HG03103 (cell line): ENCODE measurements around the gene MLPH.

Experiments used
- ATAC-seq: cut with Tn5 transposase; IDR thresholded peaks from one replicate; pipeline ENCODE4 v1.9.1; 2021; ENCODE audit warnings: low read depth; ENCODE audit not compliant: unreplicated experiment

MLPH gene

DNA sequence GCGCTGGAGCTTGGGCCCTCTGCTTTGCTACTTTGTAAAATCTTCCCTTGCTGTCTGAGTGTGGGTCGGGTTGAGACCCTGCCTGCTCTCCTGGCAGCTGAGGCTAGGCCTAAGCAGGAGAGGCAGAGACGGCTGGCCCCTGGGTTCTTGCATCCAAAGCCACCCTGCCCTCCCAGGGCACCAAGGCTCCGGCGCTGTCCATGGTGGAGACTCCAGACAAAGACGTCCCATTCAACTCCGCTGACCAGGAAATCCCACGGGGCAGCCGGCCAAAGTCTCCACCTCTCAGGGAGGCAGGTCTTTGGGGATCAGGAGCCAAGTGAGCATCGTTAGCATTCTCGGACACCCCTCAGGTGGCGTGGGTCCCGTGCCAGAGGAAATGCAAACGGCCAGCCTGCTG lies 76.8 kb downstream of the MLPH start:
- no peak for ATAC-seq

DNA sequence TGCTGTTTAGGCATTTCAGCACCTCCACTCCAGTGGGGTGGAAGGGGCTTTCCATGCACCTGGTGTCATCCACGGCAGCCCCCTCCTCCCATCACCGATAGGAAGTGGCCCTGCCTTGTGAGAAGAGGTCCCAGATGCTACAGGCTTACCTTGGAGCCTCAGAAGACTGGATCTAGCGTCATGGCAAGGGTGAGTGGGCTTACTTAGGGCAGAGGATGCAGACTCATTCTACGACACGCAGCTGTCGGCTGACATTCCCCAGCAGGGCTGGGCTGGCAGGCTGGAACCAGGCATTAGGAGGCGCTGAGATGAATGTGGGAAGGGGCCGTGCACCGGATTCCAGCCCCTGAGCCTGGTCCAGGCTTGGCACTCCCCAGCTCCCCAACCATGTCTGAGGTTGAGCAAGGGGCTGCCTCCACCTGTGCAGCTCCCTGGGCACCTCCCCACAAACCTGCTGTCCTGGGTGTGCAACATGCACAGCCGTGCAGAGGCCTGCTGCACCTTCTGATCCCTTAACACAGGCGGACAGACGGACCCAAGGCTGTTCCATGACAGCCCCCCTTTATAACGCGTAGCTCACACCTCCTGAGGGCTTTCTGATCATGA lies 77.6 kb downstream of the MLPH start:
- no peak for ATAC-seq

DNA sequence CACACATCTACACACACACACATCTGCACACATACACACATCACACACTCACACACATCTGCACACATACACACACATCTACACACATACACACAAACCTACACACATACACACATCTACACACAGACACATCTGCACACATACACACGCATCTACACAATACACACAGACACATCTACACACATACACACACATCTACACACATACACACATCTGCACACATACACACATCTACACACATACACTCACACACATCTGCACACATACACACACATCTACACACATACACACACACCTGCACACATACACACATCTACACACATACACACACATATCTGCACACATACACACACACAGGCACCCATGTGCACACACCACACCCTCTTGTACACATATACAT lies 78.9 kb downstream of the MLPH start:
- no peak for ATAC-seq

DNA sequence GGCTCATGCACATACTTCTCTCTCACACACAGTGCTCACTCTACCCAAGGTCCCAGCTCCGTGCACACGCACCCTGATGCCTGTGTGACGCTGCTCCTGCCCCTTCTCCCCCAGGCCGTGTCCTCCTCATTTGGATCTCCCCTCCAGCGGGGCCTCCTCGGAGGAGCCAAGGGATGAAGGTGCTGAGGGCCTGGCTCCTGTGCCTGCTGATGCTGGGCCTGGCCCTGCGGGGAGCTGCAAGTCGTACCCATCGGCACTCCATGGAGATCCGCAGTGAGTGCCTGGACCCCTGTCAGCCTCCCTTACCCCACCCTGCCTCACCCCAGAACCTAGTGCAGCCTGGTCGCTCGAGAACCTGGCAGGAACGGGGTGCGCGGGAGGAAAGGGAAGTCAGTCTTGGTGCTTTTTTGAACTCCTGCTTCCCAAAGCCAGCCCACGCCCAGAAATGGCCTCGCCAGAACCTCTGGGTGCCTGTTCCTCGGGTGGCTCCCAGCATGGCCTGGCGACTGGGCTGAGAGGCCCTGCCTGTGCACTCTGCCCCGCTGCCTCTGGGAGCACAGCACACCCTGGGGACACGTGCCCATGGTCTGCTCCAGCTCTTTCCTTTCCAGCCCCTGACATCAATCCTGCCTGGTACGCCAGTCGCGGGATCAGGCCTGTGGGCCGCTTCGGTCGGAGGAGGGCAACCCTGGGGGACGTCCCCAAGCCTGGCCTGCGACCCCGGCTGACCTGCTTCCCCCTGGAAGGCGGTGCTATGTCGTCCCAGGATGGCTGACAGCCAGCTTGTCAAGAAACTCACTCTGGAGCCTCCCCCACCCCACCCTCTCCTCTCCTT lies 79.6 kb downstream of the MLPH start, which contains the start of gene PRLH:
Gene PRLH (plus strand): TSS at position 174 of the 835 bp plus-strand sequence. CDS start 0 bp downstream, at position 174.
- no peak for ATAC-seq

DNA sequence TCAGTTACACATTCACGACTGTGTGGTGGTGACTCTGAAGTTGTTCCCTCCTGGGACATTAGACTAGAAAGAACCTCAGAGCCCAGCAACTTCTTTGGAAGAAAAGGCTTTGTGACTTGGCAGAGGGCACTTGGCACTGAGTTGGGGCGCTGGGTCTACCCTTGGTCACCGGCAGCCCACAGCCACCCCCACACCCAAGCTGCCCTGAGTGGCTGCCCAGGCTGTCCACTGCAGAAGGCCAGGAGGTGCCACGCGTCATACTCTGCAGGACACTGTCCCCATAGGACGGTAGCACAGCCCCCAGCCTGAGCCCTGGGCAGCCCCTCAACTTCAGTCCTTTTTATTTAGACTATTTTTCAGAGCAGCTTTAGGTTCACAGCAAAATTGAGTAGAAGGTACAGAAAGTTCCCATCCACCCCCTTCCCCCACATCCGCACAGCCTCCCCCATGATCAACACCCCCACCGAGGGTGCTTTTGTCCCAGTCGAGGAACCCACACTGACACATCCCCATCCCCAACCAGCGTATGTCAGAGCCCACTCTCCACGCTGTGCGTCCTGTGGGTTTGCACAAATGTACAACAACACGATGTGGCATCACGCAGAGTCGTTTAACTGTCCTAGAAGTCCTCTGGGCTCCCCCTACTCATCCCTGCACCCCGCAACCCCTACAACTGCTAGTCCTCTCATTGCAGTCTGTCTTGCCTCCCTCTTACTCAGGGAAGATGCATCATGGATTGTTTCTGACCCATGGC lies 80.4 kb downstream of the MLPH start:
- ATAC-seq, result no peak

DNA sequence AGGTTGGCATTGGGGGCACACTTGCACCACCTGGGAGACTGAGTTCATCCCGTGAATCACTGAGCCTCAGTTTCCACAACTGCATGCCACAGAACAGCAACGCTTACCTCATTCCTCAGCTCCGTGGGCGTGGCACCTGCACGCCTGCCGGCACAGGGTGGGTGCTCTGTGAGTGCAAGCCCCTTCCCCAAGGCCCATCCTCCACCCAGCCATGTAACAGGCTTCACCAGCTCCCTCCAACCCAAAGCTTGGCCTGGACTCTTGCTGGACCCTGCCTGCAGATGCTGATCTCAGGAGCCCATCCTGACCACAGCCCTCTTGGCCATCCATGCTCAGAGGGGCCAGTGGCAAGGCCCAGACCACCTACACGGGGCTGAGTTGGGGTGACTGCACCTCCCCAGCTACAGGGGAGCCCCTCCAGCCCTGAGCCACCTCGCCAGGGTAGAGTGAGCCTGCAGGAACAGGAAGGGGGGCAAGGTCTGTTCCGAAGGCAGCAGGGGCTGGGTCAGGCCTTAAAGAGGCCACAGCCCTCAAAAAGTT lies 81.1 kb downstream of the MLPH start:
- no peak for ATAC-seq

DNA sequence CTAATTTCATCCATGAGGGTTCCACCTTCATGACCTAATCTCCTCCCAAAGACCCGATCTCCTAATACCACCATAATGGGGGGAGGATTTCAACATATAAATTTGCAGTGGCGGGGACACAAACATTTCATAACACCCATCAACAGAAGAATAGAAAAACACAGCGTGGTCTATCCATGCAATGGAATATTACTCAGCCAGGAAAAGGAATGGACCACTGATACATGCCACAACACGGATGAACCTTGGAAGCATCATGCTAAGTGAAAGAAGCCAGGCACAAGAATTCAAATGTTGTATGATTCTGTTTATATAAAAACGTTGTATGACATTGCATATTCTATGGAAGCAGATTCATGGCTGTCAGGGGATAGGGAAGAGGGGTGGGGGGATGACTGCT lies 82.0 kb downstream of the MLPH start:
- ATAC-seq, result no peak

DNA sequence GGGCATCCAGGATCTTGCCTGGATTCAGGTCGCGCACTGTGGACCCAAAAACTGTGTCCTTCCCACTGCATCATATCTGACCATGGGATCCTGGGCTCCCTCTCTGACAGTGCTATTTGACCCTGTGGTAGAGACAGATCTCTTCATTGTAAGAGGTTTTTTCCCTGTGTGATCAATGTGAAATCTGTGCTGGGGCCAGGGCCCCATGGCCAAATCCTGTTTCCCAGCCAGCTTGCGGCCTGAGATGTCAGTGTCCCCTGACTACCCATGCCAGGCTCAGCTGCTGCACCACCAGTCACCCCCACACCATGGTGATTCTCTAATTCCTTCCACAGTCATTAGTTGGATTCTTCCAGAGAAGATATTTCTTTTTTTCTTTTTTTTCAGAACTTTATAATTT lies 82.8 kb downstream of the MLPH start:
- ATAC-seq, result no peak

DNA sequence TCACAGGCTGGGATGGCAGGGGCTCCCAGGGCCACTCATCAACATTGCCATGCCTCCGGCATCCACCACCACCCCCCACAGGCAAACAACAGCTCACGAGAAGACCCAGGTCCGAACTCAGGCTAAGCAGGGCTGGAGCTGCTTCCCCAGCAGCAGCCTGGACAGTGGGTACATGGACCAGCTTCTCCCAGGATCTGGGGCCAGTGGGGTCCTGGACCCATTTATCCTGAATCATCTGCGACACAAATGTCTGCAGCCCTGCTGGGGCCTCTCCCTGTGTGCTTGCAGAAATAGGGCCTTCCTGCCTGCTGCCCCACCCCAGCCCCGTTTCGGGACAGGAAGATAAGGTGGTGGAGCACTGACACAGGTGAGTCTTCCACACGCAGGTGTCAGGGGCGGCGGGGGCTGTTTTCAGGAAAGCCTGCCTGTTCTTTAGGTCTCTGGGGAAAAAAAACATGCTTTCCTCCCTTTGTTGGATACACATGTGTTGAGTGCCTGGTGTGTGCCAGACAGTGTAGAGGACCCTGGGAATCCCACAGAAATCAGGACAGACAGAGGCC lies 83.8 kb downstream of the MLPH start:
- no peak for ATAC-seq

DNA sequence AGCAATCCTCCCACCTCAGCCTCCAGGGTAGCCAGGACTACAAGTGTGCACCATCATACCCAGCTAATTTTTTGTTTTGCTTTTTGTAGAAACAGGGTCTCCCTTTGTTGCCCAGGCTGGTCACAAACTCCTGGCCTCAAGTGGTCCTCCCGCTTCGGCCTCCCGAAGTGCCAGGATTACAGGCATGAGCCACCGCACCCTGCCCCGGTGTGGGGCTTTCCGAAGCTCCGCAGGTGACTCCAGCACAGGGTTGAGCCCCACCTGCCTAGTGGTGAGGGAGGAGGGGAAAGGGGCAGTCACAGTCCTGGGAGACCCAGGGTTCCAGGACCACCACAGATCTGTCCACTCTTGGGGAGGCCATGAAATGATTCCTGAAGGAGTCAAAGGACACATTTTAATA lies 84.5 kb downstream of the MLPH start:
- no peak for ATAC-seq

DNA sequence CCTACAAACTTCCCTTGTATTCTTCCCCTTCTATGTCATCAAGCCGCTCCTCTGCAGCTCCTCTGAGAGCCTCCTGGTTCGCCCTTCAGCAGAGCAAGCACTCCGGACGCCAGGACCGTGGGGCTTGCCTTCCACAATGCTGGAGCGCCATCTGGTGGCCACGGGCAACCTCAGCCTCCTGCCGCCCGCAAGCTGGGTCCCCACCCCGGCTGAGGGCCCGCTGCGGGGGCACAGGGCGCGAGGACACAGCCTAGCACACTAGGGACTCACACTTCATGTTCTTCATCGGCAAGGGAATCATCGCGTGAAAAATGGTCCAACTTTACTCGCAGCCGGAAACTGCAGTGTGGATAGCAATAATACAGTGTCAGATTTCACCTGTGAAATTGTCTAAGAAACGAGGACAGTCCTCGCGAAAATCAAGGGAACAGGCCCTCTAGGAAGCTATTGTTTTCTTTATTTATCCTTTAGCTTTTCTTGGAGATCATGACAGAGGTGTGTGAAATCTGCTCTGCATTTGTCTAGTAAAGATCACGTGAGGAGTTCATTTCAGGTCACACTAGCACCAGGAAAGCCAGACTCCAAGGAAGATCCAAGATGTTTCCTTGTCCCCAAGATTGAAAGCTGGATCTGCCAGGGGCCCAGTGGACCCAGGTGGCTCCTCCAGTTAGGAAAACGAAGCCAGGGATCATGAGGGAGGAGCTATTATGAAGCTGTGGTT lies 85.1 kb downstream of the MLPH start:
- ATAC-seq, result peak; percentile 83

DNA sequence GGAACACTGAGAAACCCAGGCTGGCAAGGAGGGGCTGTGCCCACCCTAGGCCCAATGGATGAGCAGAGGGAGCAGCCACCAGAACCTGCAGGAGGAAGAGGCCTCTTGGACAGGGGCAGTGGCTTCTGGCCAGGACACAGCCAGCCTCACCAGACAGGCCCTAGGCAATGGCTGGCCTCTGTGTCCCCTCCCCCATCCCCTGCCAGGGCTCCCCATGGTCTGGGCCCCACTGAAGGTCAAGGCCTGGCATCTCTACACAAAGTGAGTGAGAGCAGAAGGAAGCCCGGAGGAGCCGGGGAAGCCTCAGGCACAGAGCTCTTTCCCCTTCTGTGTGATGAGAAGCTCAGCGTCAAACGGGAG lies 85.7 kb downstream of the MLPH start:
- no peak for ATAC-seq

DNA sequence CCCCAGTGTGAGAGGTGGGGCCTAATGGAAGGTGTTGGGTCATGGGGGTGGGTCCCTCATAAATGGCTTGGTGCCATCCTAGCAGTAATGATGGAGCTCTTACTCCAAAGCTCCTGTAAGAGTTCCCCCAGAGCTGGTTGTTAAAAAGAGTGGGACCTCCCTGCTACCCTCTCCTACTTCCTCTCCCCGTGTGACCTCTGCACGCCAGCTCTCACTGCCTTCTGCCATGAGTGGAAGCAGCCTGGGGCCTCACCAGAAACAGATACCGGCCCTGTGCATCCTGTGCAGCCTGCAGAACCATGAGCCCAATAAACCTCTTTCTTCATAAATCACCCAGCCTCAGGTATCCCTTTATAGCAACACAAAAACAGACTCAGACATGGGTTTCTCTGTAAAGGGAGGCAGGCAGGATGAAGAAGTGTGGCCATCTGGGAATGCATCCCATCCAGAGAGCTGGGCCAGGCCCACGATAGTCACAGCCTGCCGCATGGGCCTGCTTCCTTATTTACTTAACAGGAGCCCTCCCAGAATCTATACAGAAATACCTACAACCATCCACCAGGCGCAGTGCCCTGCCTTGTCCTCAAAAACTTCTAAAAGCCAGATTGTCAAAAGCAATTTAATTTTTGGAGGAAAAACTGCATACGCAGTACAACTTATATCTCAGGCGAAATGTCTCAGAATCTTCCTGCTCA lies 86.8 kb downstream of the MLPH start:
- ATAC-seq, result no peak

DNA sequence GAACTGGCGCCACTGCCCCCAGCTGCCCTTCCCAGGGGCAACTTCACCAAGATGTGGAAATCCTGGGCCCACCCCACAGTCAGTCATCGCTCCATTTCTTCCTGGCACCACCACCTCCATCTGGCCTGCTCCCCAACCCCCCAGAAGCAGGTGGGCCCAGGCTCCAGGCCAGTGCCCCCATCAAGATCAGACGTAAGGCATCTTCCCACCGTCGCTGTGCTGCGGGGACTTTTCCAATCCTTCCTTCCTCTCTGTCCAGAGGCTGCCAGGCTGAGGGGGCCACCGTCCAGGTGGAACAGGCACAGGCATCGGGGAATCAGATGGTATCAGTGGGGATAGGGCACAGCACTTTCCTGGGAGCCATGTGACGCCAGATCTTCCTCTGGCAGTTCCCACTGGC lies 87.4 kb downstream of the MLPH start:
- ATAC-seq, result no peak

DNA sequence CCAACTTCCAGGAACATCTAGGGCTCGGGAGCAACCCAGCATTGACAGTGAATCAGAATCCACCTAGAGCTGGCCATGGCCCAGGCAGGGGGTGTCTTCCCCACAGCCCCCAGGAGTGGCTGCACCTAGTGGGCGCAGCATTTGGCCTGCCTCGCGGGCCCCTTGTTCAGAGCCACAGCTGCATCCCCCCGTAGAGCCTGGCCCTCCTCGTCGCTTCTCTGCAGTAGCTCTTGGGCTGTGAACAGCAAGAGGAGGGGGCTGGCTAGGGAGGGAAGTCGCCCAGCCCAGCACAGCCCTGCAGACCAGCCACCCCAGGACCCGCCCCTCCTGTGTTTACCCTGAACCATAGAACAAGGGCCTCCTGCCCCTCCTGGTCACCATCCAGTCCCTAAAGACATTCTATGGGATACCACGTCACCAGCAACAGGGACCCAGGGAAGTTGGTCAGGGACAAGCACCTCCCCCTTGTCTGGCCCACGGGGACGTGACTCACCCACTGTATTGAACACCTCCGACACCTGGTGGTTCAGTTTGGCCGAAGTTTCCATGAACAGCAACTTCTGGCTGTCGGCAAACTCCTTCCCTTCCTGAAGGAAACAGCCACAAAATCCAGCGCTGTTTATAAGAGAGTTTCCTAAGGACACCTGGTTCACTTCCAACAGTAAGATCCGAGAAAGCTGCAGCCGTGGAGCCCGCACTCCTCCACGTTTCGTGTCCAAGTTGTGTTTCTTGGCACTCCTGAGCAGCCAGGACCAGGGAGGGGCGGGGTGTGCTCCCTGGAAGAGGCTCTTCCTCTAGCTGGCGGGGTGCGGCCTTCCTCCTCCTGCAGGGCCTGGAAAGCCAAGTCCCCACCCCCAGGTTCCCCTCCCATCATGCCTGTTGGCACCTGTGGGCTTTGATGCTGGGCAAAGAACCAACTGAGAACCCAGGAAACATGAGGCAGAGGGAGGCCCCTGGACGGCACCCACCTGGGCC lies 88.1 kb downstream of the MLPH start:
- no peak for ATAC-seq

DNA sequence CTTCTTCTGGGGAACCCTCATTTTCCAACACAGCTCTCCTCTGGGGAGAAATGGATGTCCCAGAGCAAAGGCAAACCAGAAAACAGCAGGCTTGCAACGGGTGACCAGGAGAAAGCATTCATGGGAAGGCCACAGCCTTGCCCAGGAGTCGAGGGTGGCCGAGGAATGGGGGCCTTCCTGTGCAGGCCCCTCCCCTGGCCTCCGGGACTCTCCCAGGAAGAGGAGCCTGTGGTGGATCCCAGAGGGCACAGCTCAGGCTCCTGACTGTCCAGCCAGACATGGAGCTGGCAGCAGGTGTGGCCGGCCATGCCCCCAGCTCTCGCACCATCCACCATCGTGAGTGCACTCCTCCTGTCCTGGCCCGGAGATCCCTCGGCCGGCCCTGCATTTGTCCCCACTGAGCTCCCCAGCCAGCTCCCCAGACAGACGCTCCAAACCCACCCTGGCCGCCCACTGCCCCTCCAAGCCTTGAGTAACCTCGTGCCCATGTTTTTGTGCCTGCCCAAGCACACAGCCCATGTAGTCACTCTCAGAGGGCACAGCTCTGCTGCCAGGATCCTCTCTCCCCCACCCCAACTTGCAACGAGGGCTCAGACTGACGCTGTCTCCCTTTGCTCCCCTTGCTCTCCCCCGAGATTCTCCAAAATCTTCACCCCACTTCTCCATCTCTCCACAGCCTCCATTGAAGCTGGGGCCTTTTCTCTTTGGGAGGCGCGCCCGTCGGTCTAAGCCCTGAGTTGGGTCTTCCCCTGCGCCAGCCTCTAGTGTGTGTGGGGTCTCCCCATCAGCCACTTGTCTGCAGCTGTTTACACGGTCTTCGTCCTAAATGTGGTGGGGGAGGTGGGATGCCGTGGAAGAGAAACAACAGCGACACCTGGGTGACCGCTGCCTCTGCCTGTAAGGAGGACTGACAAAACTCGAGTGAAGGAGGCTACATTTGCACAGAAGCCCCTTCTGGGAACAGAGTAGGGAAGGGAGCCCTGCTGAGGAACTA lies 89.1 kb downstream of the MLPH start:
- no peak for ATAC-seq

DNA sequence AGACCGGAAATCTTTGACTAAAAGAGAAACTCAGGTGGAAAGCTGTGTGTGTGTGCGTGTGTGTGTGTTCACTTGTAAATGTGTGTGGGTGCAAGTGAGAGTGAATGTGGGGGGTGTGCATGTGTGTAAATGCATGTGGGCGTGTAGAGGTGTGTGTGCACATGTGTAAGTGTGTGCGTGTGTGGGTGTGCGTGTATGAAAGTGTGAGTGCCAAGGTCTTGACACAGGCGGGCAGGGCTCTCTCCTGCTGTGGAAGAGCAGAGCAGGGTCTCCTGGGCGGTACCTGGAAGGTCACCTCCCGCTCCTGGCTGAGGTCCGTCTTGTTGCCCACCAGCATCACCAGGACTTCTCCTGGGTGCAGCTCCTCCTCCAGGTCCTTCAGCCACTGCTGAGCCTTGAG lies 89.9 kb downstream of the MLPH start:
- no peak for ATAC-seq
